ENCODE results near the gene APOBEC3A.
"Not testable (repeated sequence)": the region's sequence is repeated elsewhere in the genome, so short reads cannot be mapped to it uniquely, and the experiment has no call there.

GRCh38 chr22:38958651-38958943, 1.2 kb downstream of the APOBEC3A start:
- not testable (repeated sequence) for TF ChIP-seq SMC3 (IDR thresholded peaks at IDR 0.05; ENCODE audit: low read depth, low read length); RAD21 (IDR thresholded peaks at IDR 0.05; ENCODE audit: low read length); POLR2A (IDR thresholded peaks at IDR 0.05; ENCODE audit: low read depth, low read length); CEBPB (IDR thresholded peaks at IDR 0.05; ENCODE audit: low read depth, low read length); MAFK (IDR thresholded peaks at IDR 0.05; ENCODE audit: low read depth, low read length); RCOR1 (IDR thresholded peaks at IDR 0.05; ENCODE audit: insufficient replicate concordance, low read length); RFX5 (IDR thresholded peaks at IDR 0.05; ENCODE audit: low read depth, low read length); NFE2L2 (IDR thresholded peaks at IDR 0.05; ENCODE audit: low read depth, low read length); MXI1 (IDR thresholded peaks at IDR 0.05; ENCODE audit: borderline replicate concordance, low read depth, low read length); BHLHE40 (IDR thresholded peaks at IDR 0.05; ENCODE audit: low read depth, low read length)
- TF ChIP-seq, protein P1, sequence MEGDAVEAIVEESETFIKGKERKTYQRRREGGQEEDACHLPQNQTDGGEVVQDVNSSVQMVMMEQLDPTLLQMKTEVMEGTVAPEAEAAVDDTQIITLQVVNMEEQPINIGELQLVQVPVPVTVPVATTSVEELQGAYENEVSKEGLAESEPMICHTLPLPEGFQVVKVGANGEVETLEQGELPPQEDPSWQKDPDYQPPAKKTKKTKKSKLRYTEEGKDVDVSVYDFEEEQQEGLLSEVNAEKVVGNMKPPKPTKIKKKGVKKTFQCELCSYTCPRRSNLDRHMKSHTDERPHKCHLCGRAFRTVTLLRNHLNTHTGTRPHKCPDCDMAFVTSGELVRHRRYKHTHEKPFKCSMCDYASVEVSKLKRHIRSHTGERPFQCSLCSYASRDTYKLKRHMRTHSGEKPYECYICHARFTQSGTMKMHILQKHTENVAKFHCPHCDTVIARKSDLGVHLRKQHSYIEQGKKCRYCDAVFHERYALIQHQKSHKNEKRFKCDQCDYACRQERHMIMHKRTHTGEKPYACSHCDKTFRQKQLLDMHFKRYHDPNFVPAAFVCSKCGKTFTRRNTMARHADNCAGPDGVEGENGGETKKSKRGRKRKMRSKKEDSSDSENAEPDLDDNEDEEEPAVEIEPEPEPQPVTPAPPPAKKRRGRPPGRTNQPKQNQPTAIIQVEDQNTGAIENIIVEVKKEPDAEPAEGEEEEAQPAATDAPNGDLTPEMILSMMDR (conservative IDR thresholded peaks at IDR 0.05; ENCODE audit: low read depth, low read length), result not testable (repeated sequence)
